HepG2 (cell line): Measurements from ENCODE around the gene XG.

Experiments used
- BCL6 ChIP-seq: IDR thresholded peaks from 2 replicates; pipeline ENCODE4 v1.6.1; 2016; ENCODE audit warnings: missing genetic modification reagents, missing compliant biosample characterization
- CEBPB ChIP-seq: IDR thresholded peaks from 2 replicates; pipeline ENCODE4 v1.6.1; 2011; ENCODE audit warnings: low read depth, low read length, improper control_type of control experiment, borderline replicate concordance
- GABPB1 ChIP-seq: IDR thresholded peaks from 2 replicates; pipeline ENCODE4 v1.6.1; 2016; ENCODE audit warnings: mild to moderate bottlenecking, missing genetic modification reagents, moderate library complexity, missing compliant biosample characterization
- RARA ChIP-seq: IDR thresholded peaks from 2 replicates; pipeline ENCODE4 v1.6.1; 2016; ENCODE audit warnings: missing genetic modification reagents, missing compliant biosample characterization
- ZFYVE20 ChIP-seq: sonication (generic); formaldehyde crosslinking; IDR thresholded peaks from 2 replicates; pipeline ENCODE4 v1.8.0; 2023; ENCODE audit warnings: low read depth, mild to moderate bottlenecking, moderate library complexity, missing genetic modification reagents, borderline replicate concordance
- ZMYM2 ChIP-seq: sonication (generic); formaldehyde crosslinking; IDR thresholded peaks from 2 replicates; pipeline ENCODE4 v1.8.0; 2022; ENCODE audit warnings: mild to moderate bottlenecking, missing genetic modification reagents
- ZNF724P ChIP-seq: sonication (generic); formaldehyde crosslinking; IDR thresholded peaks from 2 replicates; pipeline ENCODE4 v1.8.0; 2022; ENCODE audit warnings: missing genetic modification reagents, borderline replicate concordance
- TF ChIP-seq, protein P1 (sequence below): sonication (generic); formaldehyde crosslinking; IDR thresholded peaks from 2 replicates; pipeline ENCODE4 v1.4.0; 2020; ENCODE audit warnings: low read depth, mild to moderate bottlenecking, missing genetic modification reagents
- TF ChIP-seq, protein P2 (sequence below): sonication (generic); formaldehyde crosslinking; IDR thresholded peaks from 2 replicates; pipeline ENCODE4 v1.5.0; 2020; ENCODE audit warnings: mild to moderate bottlenecking, missing genetic modification reagents, moderate library complexity
- TF ChIP-seq, protein P3 (sequence below): sonication (generic); formaldehyde crosslinking; IDR thresholded peaks from 2 replicates; pipeline ENCODE4 v1.4.0; 2020; ENCODE audit warnings: missing genetic modification reagents
- TF ChIP-seq, protein P4 (sequence below): sonication (generic); formaldehyde crosslinking; IDR thresholded peaks from 2 replicates; pipeline ENCODE4 v1.5.1; 2020; ENCODE audit warnings: mild to moderate bottlenecking, missing genetic modification reagents, moderate library complexity

DNA sequence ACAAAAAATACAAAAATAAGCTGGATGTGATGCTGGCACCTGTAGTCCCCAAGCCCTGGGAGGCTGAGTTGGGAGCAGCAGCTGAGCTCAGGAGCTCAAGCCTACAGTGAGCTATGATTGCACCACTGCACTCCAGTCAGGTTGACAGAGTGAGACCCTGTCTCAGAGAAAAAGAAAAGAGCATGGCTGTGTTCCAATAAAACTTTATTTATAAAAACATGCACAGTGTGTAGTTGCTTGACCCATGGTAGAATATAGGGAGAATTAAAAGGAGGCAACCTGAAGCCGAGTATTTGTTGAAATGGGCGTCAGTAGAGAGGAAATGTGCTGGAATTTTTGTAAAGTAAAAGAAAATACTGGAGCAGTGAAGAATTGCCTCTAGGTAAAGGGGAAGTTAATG, 103.9 kb downstream of the XG start:
- TF ChIP-seq ZNF724P (CRISPR knock-in tag) = no peak
- TF ChIP-seq, protein P1, sequence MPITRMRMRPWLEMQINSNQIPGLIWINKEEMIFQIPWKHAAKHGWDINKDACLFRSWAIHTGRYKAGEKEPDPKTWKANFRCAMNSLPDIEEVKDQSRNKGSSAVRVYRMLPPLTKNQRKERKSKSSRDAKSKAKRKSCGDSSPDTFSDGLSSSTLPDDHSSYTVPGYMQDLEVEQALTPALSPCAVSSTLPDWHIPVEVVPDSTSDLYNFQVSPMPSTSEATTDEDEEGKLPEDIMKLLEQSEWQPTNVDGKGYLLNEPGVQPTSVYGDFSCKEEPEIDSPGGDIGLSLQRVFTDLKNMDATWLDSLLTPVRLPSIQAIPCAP (CRISPR knock-in tag) = no peak
- no peak for TF ChIP-seq ZMYM2 (CRISPR knock-in tag)
- TF ChIP-seq BCL6 = no peak
- no peak for TF ChIP-seq CEBPB
- TF ChIP-seq, protein P2, sequence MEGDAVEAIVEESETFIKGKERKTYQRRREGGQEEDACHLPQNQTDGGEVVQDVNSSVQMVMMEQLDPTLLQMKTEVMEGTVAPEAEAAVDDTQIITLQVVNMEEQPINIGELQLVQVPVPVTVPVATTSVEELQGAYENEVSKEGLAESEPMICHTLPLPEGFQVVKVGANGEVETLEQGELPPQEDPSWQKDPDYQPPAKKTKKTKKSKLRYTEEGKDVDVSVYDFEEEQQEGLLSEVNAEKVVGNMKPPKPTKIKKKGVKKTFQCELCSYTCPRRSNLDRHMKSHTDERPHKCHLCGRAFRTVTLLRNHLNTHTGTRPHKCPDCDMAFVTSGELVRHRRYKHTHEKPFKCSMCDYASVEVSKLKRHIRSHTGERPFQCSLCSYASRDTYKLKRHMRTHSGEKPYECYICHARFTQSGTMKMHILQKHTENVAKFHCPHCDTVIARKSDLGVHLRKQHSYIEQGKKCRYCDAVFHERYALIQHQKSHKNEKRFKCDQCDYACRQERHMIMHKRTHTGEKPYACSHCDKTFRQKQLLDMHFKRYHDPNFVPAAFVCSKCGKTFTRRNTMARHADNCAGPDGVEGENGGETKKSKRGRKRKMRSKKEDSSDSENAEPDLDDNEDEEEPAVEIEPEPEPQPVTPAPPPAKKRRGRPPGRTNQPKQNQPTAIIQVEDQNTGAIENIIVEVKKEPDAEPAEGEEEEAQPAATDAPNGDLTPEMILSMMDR = no peak
- TF ChIP-seq GABPB1 = no peak
- TF ChIP-seq RARA = no peak
- TF ChIP-seq, protein P3, sequence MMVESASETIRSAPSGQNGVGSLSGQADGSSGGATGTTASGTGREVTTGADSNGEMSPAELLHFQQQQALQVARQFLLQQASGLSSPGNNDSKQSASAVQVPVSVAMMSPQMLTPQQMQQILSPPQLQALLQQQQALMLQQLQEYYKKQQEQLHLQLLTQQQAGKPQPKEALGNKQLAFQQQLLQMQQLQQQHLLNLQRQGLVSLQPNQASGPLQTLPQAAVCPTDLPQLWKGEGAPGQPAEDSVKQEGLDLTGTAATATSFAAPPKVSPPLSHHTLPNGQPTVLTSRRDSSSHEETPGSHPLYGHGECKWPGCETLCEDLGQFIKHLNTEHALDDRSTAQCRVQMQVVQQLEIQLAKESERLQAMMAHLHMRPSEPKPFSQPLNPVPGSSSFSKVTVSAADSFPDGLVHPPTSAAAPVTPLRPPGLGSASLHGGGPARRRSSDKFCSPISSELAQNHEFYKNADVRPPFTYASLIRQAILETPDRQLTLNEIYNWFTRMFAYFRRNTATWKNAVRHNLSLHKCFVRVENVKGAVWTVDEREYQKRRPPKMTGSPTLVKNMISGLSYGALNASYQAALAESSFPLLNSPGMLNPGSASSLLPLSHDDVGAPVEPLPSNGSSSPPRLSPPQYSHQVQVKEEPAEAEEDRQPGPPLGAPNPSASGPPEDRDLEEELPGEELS (CRISPR knock-in tag) = no peak
- no peak for TF ChIP-seq ZFYVE20 (CRISPR knock-in tag)
- TF ChIP-seq, protein P4, sequence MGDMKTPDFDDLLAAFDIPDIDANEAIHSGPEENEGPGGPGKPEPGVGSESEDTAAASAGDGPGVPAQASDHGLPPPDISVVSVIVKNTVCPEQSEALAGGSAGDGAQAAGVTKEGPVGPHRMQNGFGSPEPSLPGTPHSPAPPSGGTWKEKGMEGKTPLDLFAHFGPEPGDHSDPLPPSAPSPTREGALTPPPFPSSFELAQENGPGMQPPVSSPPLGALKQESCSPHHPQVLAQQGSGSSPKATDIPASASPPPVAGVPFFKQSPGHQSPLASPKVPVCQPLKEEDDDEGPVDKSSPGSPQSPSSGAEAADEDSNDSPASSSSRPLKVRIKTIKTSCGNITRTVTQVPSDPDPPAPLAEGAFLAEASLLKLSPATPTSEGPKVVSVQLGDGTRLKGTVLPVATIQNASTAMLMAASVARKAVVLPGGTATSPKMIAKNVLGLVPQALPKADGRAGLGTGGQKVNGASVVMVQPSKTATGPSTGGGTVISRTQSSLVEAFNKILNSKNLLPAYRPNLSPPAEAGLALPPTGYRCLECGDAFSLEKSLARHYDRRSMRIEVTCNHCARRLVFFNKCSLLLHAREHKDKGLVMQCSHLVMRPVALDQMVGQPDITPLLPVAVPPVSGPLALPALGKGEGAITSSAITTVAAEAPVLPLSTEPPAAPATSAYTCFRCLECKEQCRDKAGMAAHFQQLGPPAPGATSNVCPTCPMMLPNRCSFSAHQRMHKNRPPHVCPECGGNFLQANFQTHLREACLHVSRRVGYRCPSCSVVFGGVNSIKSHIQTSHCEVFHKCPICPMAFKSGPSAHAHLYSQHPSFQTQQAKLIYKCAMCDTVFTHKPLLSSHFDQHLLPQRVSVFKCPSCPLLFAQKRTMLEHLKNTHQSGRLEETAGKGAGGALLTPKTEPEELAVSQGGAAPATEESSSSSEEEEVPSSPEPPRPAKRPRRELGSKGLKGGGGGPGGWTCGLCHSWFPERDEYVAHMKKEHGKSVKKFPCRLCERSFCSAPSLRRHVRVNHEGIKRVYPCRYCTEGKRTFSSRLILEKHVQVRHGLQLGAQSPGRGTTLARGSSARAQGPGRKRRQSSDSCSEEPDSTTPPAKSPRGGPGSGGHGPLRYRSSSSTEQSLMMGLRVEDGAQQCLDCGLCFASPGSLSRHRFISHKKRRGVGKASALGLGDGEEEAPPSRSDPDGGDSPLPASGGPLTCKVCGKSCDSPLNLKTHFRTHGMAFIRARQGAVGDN = no peak
